GM13977 (cell line): ENCODE measurements around the gene KIF2C.
"Not testable (repeated sequence)": the region's sequence is repeated elsewhere in the genome, so short reads cannot be mapped to it uniquely, and the experiment has no call there.

Experiments
- DNase-seq: peaks from one replicate; pipeline ENCODE4 v3.0.0; 2012; ENCODE audit warnings: low spot score
- CTCF ChIP-seq: IDR thresholded peaks from 2 replicates; pipeline ENCODE4 v1.5.1; 2012; ENCODE audit warnings: mild to moderate bottlenecking, control low read depth; ENCODE audit not compliant: insufficient read depth; ENCODE audit errors: extremely low read depth, missing control alignments
- in situ Hi-C: fragments of 300-500 bp; cut with MboI; formaldehyde crosslinking; loops from one replicate; pipeline ENCODE4 v1.12.0; 2022; ENCODE audit warnings: low sequenced_read_pairs, low pct_unique_long_range_greater_than_20kb, mixed read lengths, inconsistent platforms; ENCODE audit not compliant: unreplicated experiment

Gene KIF2C

GRCh38 chr1:44696789-44697345 lies 42.8 kb upstream of the KIF2C start:
- DNase-seq: no peak
- no peak for TF ChIP-seq CTCF
- in situ Hi-C loops: no loop called here

GRCh38 chr1:44698138-44698537 lies 41.5 kb upstream of the KIF2C start:
- in situ Hi-C loops: no loop called here
- no peak for DNase-seq
- TF ChIP-seq CTCF: no peak

GRCh38 chr1:44699375-44699774 lies 40.3 kb upstream of the KIF2C start:
- in situ Hi-C loops, DNase-seq: not testable (repeated sequence)

GRCh38 chr1:44700573-44700972 lies 39.1 kb upstream of the KIF2C start:
- DNase-seq: no peak
- TF ChIP-seq CTCF: no peak
- in situ Hi-C loops: no loop called here

GRCh38 chr1:44701141-44701573 lies 38.5 kb upstream of the KIF2C start:
- in situ Hi-C loops: no loop called here
- DNase-seq: no peak
- TF ChIP-seq CTCF: no peak

- no peak for DNase-seq
- no peak for TF ChIP-seq CTCF
- in situ Hi-C loops: no loop called here
Observed at GRCh38 chr1:44705470-44705869, 34.2 kb upstream of the KIF2C start.

GRCh38 chr1:44705938-44706337 lies 33.7 kb upstream of the KIF2C start:
- no peak for TF ChIP-seq CTCF
- in situ Hi-C loops: no loop called here
- no peak for DNase-seq
